ENCODE measurements around the gene CMIP.

Gene CMIP

DNA sequence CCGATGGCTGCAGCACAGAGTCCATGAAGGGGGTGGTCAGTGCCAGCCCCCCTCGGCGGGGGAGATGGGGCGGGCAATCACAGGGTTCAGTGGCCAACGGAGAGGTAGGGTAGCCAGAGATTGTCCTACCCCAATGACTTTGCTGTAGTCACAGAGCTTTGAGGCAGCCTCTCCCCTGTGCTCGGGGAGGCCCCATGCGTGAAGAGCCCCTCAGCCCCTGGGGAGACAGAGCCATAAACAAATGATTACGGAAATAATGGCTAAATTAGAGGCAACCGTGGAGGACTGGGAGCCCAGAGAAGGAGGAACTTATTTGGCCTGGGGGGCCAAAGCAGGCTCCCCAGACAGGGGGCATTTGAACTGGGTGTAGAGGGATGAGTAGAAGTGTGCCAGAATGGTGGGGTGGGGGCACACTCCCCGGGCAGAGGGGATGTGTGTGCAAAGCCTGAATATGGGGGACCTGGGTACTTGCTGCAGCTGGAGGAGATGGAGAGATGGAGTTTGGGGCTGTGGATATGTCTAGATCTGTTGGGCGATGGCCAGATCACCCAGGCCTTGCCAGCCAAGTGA lies 164.8 kb downstream of the CMIP start:
- Mint-ChIP-seq H3K27ac (peak overlapping the region; percentile 28), H3K4me1 (ENCODE audit: low read depth) (peaks cover 2% of the 10 kb centered on the region), H3K9me3 (no peaks in the 10 kb centered on the region), H3K36me3 (ENCODE audit: low read depth) (peaks cover 35% of the 10 kb centered on the region), H3K27me3 (no peaks in the 10 kb centered on the region), H3K4me3 (no peak overlapping the region)
- DNase-seq, result no peak

DNA sequence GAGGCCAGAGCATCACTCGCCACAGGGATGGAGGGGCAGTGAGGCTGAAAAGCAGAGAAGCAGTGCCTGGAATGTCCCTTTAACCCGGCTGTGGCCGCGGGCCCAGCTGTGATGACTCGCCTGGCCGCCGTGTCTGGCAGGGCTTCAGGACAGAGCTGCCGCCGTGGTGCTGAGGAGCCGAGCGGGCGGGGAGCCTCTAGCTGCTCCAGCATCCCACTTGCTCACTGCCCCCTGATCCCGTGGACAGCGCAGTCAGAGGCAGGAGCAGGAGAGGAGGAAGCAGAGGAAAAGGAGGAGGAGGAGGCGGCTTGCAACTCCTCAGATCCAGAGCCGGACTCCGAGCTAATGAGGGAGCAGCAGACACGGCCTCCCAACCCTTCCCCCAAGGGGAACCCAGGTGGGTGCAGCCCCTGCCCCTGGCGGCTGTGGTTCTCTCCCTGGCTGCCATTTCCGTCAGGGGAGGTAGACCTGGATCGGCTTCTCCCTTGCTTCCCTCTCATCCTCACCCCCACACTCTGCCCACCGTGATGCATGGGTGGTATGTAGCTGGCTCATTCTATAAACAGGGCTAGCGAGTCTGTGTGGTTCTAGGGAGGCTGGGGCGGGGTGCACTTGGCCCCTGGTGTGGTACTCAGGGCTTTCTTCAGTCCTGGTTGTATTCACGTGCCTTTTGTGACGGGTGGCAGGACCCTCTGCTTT lies 165.7 kb downstream of the CMIP start:
- Mint-ChIP-seq H3K4me3 (no peak overlapping the region), H3K36me3 (ENCODE audit: low read depth) (peaks cover 35% of the 10 kb centered on the region), H3K4me1 (ENCODE audit: low read depth) (no peaks in the 10 kb centered on the region), H3K9me3 (no peaks in the 10 kb centered on the region), H3K27ac (no peak overlapping the region), H3K27me3 (no peaks in the 10 kb centered on the region)
- DNase-seq, result no peak

GRCh38 chr16:81610936-81611335 lies 166.3 kb downstream of the CMIP start:
- Mint-ChIP-seq H3K27me3 (no peaks in the 10 kb centered on the region), H3K36me3 (ENCODE audit: low read depth) (peaks cover 35% of the 10 kb centered on the region), H3K4me1 (ENCODE audit: low read depth) (no peaks in the 10 kb centered on the region), H3K9me3 (no peaks in the 10 kb centered on the region), H3K4me3 (no peak overlapping the region), H3K27ac (no peak overlapping the region)
- no peak for DNase-seq

DNA sequence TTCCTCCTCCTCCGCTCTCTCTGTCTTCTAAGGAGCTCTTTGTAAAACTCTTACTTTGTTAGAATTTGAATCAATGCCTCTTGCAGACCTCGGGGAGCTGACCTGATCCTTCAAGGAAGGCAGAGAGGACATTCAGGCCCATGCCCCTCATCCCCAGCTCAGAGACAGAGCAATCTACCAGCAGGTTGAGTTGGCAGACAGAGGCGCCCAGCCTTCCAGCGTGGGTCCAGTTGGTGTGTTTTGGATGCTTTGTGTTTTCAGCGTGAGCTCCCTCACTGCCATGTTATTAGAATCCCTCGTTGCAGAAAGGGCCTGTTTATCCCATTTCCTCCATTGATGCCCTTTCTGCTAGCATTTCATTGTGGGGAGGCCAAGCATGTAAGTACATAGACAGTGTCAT lies 167.1 kb downstream of the CMIP start:
- Mint-ChIP-seq H3K36me3 (ENCODE audit: low read depth) (peaks cover 33% of the 10 kb centered on the region), H3K27ac (peak overlapping the region; percentile 59)

DNA sequence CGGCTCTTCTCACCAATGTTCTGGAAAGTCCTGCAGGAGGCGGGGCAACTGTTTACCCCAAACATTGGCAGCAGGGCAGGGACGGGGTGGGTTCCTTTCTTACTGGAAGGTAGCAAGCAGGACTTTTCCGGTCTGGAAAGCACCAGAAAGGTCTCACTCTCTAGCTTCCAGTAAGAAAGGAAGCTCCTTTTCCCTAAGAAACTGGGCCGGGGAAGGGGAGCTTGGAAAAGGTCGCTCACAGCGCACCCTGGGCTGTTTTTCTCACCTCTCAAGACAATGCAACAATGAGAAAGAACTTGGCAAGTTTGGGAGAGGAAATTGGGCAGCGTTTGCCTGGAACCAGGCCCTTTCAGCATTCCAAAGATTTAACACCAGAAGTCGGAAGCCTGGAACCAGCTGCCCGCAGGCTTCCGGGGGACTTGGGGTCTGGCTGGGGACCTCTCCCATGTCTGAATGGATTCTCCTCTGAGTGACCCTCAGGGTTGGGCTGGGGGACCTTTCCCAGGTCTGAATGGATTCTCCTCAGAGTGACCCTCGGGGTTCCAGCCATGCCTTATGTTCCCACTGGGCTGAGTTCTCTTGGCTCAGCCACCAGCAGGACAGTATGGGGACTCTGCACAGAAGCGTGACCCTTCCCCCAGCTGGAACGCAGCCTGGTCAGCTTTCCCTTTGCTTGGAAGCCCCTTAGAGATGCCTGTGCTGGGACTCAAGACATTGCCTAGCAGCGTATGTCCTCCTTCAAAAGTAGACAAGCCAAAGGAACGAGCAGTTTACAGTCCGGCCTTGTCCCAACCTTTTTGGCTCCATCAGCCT lies 167.9 kb downstream of the CMIP start:
- Mint-ChIP-seq H3K4me1 (ENCODE audit: low read depth) (peaks cover 2% of the 10 kb centered on the region), H3K9me3 (no peaks in the 10 kb centered on the region), H3K27me3 (no peaks in the 10 kb centered on the region), H3K27ac (no peak overlapping the region), H3K36me3 (ENCODE audit: low read depth) (peaks cover 29% of the 10 kb centered on the region), H3K4me3 (no peak overlapping the region)
- no peak for DNase-seq

More for the DNA sequence above, 167.1 kb downstream of the CMIP start:
- H3K27me3 Mint-ChIP-seq, result no peaks in the 10 kb centered on the region
- no peaks in the 10 kb centered on the region for H3K4me1 Mint-ChIP-seq (ENCODE audit: low read depth)
- DNase-seq, result no peak
- no peaks in the 10 kb centered on the region for H3K9me3 Mint-ChIP-seq
- no peak overlapping the region for H3K4me3 Mint-ChIP-seq

GRCh38 chr16:81614171-81614570 lies 169.6 kb downstream of the CMIP start:
- no peaks in the 10 kb centered on the region for H3K27me3 Mint-ChIP-seq
- H3K4me3 Mint-ChIP-seq, result no peak overlapping the region
- peaks cover 25% of the 10 kb centered on the region for H3K36me3 Mint-ChIP-seq (ENCODE audit: low read depth)
- no peak for DNase-seq
- H3K4me1 Mint-ChIP-seq (ENCODE audit: low read depth), result peaks cover 3% of the 10 kb centered on the region
- no peaks in the 10 kb centered on the region for H3K9me3 Mint-ChIP-seq
- no peak overlapping the region for H3K27ac Mint-ChIP-seq

DNA sequence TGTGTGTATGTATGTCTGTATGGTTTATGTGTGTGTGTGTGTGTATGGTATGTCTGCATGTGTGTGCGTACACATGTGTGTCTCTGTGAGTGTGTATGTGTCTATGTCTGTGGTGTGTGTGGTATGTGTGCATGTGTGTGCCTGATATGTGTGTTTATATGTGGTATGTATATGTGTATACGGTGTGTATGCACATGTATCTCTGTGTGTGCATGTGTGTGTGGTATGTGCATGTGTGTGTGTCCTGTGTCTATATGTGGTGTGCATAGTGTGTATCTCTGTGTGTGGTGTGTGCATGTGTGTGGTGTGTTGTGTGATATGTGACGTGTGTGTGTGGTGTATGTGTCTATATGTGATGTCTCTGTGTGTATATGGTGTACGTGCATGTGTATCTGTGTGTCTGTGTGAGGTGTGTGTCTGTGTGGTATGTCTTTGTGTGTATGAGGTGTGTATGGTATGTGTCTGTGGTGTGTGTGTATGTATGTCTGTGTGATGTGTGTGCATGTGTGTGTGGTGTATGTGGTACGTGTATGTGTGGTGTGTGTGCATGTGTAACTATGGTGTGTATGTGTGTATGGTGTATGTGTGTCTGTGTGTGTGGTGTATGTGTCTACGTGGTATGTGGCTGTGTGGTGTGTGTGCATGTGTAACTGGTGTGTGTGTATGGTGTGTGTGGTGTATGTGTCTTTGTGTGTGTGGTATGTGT lies 170.2 kb downstream of the CMIP start:
- Mint-ChIP-seq H3K27ac (no peak overlapping the region), H3K4me1 (ENCODE audit: low read depth) (peaks cover 3% of the 10 kb centered on the region), H3K4me3 (no peak overlapping the region), H3K9me3 (no peaks in the 10 kb centered on the region), H3K27me3 (no peaks in the 10 kb centered on the region), H3K36me3 (ENCODE audit: low read depth) (peaks cover 22% of the 10 kb centered on the region)
- no peak for DNase-seq

DNA sequence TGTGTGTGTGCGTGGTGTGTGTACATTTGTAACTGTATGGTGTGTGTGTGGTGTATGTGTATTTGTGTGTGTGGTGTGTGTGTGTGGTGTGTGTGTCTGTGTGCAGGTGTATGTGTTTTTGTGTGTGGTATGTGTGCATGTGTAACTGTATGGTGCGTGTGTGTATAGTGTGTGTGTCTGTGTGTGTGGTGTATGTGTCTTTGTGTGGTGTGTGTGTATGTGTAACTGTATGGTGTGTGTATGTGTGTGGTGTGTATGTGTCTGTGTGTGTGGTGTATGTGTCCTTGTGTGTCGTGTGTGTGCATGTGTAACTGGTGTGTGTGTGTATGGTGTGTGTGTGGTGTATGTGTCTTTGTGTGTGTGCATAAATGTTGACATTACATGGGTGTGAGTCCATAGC lies 170.8 kb downstream of the CMIP start:
- no peaks in the 10 kb centered on the region for H3K27me3 Mint-ChIP-seq
- no peaks in the 10 kb centered on the region for H3K9me3 Mint-ChIP-seq
- DNase-seq, result no peak
- H3K36me3 Mint-ChIP-seq (ENCODE audit: low read depth), result peaks cover 22% of the 10 kb centered on the region
- H3K4me3 Mint-ChIP-seq, result no peak overlapping the region
- no peak overlapping the region for H3K27ac Mint-ChIP-seq
- peaks cover 3% of the 10 kb centered on the region for H3K4me1 Mint-ChIP-seq (ENCODE audit: low read depth)

- H3K9me3 Mint-ChIP-seq, result no peaks in the 10 kb centered on the region
Observed at GRCh38 chr16:81615833-81616232, 171.2 kb downstream of the CMIP start.

GRCh38 chr16:81616321-81617020 lies 171.9 kb downstream of the CMIP start:
- H3K36me3 Mint-ChIP-seq (ENCODE audit: low read depth), result peaks cover 18% of the 10 kb centered on the region
- H3K9me3 Mint-ChIP-seq, result no peaks in the 10 kb centered on the region
- H3K4me3 Mint-ChIP-seq, result peak overlapping the region; percentile 27
- H3K27ac Mint-ChIP-seq, result peak overlapping the region; percentile 92
- DNase-seq, result peak; percentile 76
- no peaks in the 10 kb centered on the region for H3K27me3 Mint-ChIP-seq
- H3K4me1 Mint-ChIP-seq (ENCODE audit: low read depth), result peaks cover 3% of the 10 kb centered on the region

More at GRCh38 chr16:81615833-81616232, 171.2 kb downstream of the CMIP start:
- Mint-ChIP-seq H3K27me3 (no peaks in the 10 kb centered on the region), H3K4me3 (no peak overlapping the region), H3K4me1 (ENCODE audit: low read depth) (peaks cover 3% of the 10 kb centered on the region), H3K36me3 (ENCODE audit: low read depth) (peaks cover 17% of the 10 kb centered on the region), H3K27ac (peak overlapping the region; percentile 92)
- DNase-seq, result no peak

GRCh38 chr16:81617021-81617346 lies 172.4 kb downstream of the CMIP start:
- no peaks in the 10 kb centered on the region for H3K27me3 Mint-ChIP-seq

DNA sequence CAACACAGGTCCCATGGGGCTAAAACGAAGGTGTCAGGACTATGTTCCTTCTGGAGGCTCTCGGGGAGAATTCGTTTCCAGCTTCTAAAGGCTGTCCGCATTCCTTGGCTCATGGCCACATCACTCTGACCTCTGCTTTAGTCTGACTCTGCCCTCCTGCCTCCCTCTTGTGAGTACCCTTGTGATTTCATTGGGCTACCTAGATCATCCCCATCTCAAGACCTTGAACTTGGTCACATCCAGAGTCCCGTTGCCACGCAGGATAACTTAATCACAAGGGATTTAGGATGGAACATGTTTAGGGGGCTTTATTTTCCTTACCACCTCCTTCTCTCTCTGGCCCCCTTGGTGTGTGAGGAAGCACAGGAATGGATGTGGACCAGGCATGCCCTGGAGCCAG lies 173.6 kb downstream of the CMIP start:
- H3K4me1 Mint-ChIP-seq (ENCODE audit: low read depth), result peaks cover 3% of the 10 kb centered on the region
- H3K4me3 Mint-ChIP-seq, result no peak overlapping the region
- H3K27me3 Mint-ChIP-seq, result no peaks in the 10 kb centered on the region
- H3K27ac Mint-ChIP-seq, result no peak overlapping the region
- H3K36me3 Mint-ChIP-seq (ENCODE audit: low read depth), result peaks cover 25% of the 10 kb centered on the region
- no peak for DNase-seq
- no peaks in the 10 kb centered on the region for H3K9me3 Mint-ChIP-seq

More at GRCh38 chr16:81617021-81617346, 172.4 kb downstream of the CMIP start:
- Mint-ChIP-seq H3K36me3 (ENCODE audit: low read depth) (peaks cover 20% of the 10 kb centered on the region), H3K4me1 (ENCODE audit: low read depth) (peaks cover 3% of the 10 kb centered on the region), H3K9me3 (no peaks in the 10 kb centered on the region), H3K4me3 (peak overlapping the region; percentile 27), H3K27ac (peak overlapping the region; percentile 92)
- no peak for DNase-seq

DNA sequence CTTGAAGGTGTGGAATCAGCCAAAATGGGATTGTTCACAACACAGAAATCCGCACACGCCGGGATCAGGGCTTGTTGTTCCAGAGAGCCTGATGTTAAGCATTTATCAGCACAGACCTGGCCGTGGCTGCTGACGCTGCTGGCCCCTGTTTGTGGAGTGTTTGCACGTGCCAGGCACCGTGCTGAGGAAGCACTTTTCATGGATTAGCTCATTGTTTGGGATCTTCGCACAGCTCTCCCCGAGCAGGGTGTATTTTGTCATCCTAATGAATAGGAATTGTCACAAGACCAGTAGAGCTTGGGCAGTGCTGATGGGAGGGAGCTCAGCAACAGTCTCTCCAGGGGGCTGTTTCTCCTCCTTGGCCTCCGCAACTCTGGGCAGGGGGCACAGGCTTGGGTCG lies 174.1 kb downstream of the CMIP start:
- Mint-ChIP-seq H3K4me1 (ENCODE audit: low read depth) (peaks cover 7% of the 10 kb centered on the region), H3K27me3 (no peaks in the 10 kb centered on the region), H3K27ac (no peak overlapping the region), H3K9me3 (no peaks in the 10 kb centered on the region), H3K36me3 (ENCODE audit: low read depth) (peaks cover 25% of the 10 kb centered on the region), H3K4me3 (no peak overlapping the region)
- DNase-seq, result no peak

GRCh38 chr16:81620029-81620428 lies 175.4 kb downstream of the CMIP start:
- no peak overlapping the region for H3K4me3 Mint-ChIP-seq
- DNase-seq, result no peak
- no peaks in the 10 kb centered on the region for H3K27me3 Mint-ChIP-seq
- H3K4me1 Mint-ChIP-seq (ENCODE audit: low read depth), result peaks cover 18% of the 10 kb centered on the region
- H3K27ac Mint-ChIP-seq, result peak overlapping the region; percentile 50
- H3K36me3 Mint-ChIP-seq (ENCODE audit: low read depth), result peaks cover 29% of the 10 kb centered on the region
- H3K9me3 Mint-ChIP-seq, result no peaks in the 10 kb centered on the region
